Panc1 (cell line): ENCODE measurements around the gene TMOD2. TPM values are rescaled to one million over a fixed set of nuclear protein-coding genes. Genes with fewer than 3 reads are reported as not detected.
A peak's percentile ranks its signal among the peaks of the same experiment; 100 is the strongest.

Source experiments
- ATAC-seq: fragments of 200-7000 bp; cut with Tn5 transposase; 2 replicates; pipeline ENCODE4 v1.9.1; 2020; ENCODE audit warnings: mild to moderate bottlenecking, moderate library complexity
- BruUV-seq: library from RNA; stranded (reverse); fragments of 400-500 nt; replicated peaks from 2 replicates; lab custom pipeline; 2021; lab: Mats Ljungman, UMichigan
- CTCF ChIA-PET: fragments of 300-600 bp; sonication (Branson Sonifier 250); formaldehyde crosslinking; loops from one replicate; lab custom pipeline; 2022; ENCODE audit warnings: antibody characterized with exemption; lab: Charles Lee
- POLR2A ChIA-PET: fragments of 300-600 bp; sonication (Branson Sonifier 250); formaldehyde crosslinking; loops from one replicate; lab custom pipeline; 2022; ENCODE audit warnings: antibody characterized with exemption; lab: Charles Lee
- DNase-seq: peaks from one replicate; pipeline ENCODE4 v3.0.0-alpha.2; 2010; ENCODE audit warnings: low read depth, low spot score
- H3K27ac ChIP-seq: 2 replicates; pipeline ENCODE4 v1.5.1; 2011; ENCODE audit warnings: mild to moderate bottlenecking, low read length, inconsistent platforms
- H3K27me3 ChIP-seq: fragments of 200-500 bp; sonication (Bioruptor generic); 2 replicates; pipeline ENCODE4 v1.6.0; 2014; ENCODE audit warnings: low read length, inconsistent platforms; ENCODE audit not compliant: control insufficient read depth, insufficient read depth
- H3K36me3 ChIP-seq: fragments of 200-500 bp; sonication (Bioruptor generic); 2 replicates; pipeline ENCODE4 v1.5.1; 2014; ENCODE audit warnings: inconsistent platforms, mild to moderate bottlenecking, low read length, moderate library complexity; ENCODE audit not compliant: control insufficient read depth, insufficient read depth
- H3K4me1 ChIP-seq: 2 replicates; pipeline ENCODE4 v1.5.1; 2011; ENCODE audit warnings: inconsistent platforms, mild to moderate bottlenecking, low read length, moderate library complexity; ENCODE audit not compliant: control insufficient read depth, insufficient read depth
- H3K4me3 ChIP-seq, 2 experiments: 2 replicates each; pipeline ENCODE4 v1.5.1; 2011 to 2012; ENCODE audit warnings: low read depth in 2 of 2, low read length in 2 of 2, mild to moderate bottlenecking in 2 of 2, inconsistent platforms in 1 of 2, moderate library complexity in 1 of 2
- H3K9me3 ChIP-seq: fragments of 200-500 bp; sonication (Bioruptor generic); 2 replicates; pipeline ENCODE4 v1.5.1; 2014; ENCODE audit warnings: low read depth, mild to moderate bottlenecking, inconsistent platforms, low read length, moderate library complexity; ENCODE audit not compliant: control insufficient read depth, insufficient read depth
- POLR2AphosphoS5 ChIP-seq: IDR thresholded peaks from 2 replicates; pipeline ENCODE4 v1.6.1; 2012; ENCODE audit warnings: mild to moderate bottlenecking, low read depth, low read length, moderate library complexity
- REST ChIP-seq, 2 experiments: IDR thresholded peaks; 2 replicates each; pipeline ENCODE4 v1.6.1; 2011 to 2012; ENCODE audit warnings: low read depth in 2 of 2, control low read depth in 1 of 2, low read length in 1 of 2, mild to moderate bottlenecking in 1 of 2, moderate library complexity in 1 of 2; ENCODE audit not compliant: insufficient read depth in 1 of 2
- SIN3A ChIP-seq: IDR thresholded peaks from 2 replicates; pipeline ENCODE4 v1.6.1; 2012; ENCODE audit warnings: low read depth, mild to moderate bottlenecking, low read length, moderate library complexity, borderline replicate concordance; ENCODE audit not compliant: insufficient read depth
- TCF7L2 ChIP-seq: IDR thresholded peaks from 2 replicates; pipeline ENCODE4 v1.6.1; 2011; ENCODE audit warnings: mild to moderate bottlenecking, low read depth, low read length, inconsistent platforms
- in situ Hi-C: cut with HindIII; loops from 2 replicates; pipeline ENCODE4 v1.10.0; 2016; ENCODE audit warnings: low sequenced_read_pairs, low pct_unique_long_range_greater_than_20kb
- intact Hi-C: fragments of 100-400 bp; cut with micrococcal nuclease; formaldehyde crosslinking; loops from one replicate; pipeline ENCODE4 v1.10.0; 2022; ENCODE audit not compliant: unreplicated experiment
- total RNA-seq: library from RNA; stranded (reverse); gene quantifications from one replicate; pipeline ENCODE4 v1.2.1, GENCODE V29; 2021; ENCODE audit not compliant: unreplicated experiment
- TF ChIP-seq, protein P1 (sequence below): fragments of 450-650 bp; IDR thresholded peaks from 2 replicates; pipeline ENCODE4 v1.5.1; 2017; ENCODE audit warnings: mild to moderate bottlenecking

Gene TMOD2
- total RNA-seq, 1 experiment from 2014 or later, result 1.7 TPM

DNA sequence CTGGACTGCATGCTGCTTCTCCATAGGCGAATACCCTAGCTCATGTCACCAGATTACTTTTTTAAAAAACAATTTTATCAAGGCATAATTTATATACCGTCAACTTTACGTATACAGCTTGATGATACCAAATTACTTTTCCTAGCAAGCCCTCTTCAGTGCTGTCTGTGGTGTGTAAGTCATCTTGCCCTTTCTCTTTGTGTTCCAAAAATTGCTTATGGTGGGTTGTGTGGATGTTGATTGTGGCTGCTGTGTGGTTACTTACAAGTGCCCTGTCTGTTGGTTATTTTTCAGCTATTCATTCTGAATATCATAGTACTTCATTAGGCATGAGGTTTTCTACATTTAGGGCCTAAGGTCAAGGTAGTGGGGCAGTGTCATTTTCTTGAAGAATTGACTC, 90.9 kb downstream of the TMOD2 start:
- H3K27me3 ChIP-seq, result no peaks in the 10 kb centered on the region
- ChIA-PET CTCF (no interaction called here), POLR2A (no interaction called here)
- H3K36me3 ChIP-seq, result no peaks in the 10 kb centered on the region
- intact Hi-C loops, result no loop called here
- DNase-seq, result no peak
- no peak overlapping the region for H3K4me3 ChIP-seq
- no peaks in the 10 kb centered on the region for H3K9me3 ChIP-seq
- BruUV-seq, result no TSS peak
- peaks cover 50% of the 10 kb centered on the region for H3K4me1 ChIP-seq
- in situ Hi-C loops, result no loop called here
- no peak for ATAC-seq
- TF ChIP-seq POLR2AphosphoS5 (no peak), TCF7L2 (no peak), REST (IDR thresholded peaks at IDR 0.05; ENCODE audit: insufficient read depth in 1 of 2, low read depth in 2 of 2, low read length in 1 of 2) (no peak), SIN3A (no peak)
- TF ChIP-seq, protein P1, sequence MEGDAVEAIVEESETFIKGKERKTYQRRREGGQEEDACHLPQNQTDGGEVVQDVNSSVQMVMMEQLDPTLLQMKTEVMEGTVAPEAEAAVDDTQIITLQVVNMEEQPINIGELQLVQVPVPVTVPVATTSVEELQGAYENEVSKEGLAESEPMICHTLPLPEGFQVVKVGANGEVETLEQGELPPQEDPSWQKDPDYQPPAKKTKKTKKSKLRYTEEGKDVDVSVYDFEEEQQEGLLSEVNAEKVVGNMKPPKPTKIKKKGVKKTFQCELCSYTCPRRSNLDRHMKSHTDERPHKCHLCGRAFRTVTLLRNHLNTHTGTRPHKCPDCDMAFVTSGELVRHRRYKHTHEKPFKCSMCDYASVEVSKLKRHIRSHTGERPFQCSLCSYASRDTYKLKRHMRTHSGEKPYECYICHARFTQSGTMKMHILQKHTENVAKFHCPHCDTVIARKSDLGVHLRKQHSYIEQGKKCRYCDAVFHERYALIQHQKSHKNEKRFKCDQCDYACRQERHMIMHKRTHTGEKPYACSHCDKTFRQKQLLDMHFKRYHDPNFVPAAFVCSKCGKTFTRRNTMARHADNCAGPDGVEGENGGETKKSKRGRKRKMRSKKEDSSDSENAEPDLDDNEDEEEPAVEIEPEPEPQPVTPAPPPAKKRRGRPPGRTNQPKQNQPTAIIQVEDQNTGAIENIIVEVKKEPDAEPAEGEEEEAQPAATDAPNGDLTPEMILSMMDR, result no peak
- peak overlapping the region; percentile 44; the same call in 1 of the 2 replicates for H3K27ac ChIP-seq

- ATAC-seq, result peak; percentile 82
- ChIA-PET CTCF (no interaction called here), POLR2A (no interaction called here)
- Histone ChIP-seq H3K4me3 (no peak overlapping the region), H3K36me3 (no peaks in the 10 kb centered on the region), H3K4me1 (peaks cover 43% of the 10 kb centered on the region), H3K9me3 (no peaks in the 10 kb centered on the region), H3K27me3 (no peaks in the 10 kb centered on the region), H3K27ac (peak overlapping the region; percentile 55)
- TF ChIP-seq, protein P1, result no peak
- TF ChIP-seq REST (IDR thresholded peaks at IDR 0.05; ENCODE audit: insufficient read depth in 1 of 2, low read depth in 2 of 2, low read length in 1 of 2) (no peak), POLR2AphosphoS5 (no peak)
- no peak for DNase-seq
- in situ Hi-C loops, result no loop called here
- no TSS peak for BruUV-seq
- intact Hi-C loops, result no loop called here
These were observed 91.7 kb downstream of the TMOD2 start for GRCh38 chr15:51842852-51843737.
